Chondrocyte (in vitro differentiated cells): ENCODE results near the gene NRXN3. TPM values are rescaled to one million over a fixed set of nuclear protein-coding genes. Genes with fewer than 3 reads are reported as not detected.

Experiments used
- DNase-seq: peaks from one replicate; pipeline ENCODE4 v3.0.0; 2021; ENCODE audit warnings: mixed read lengths, low spot score
- H3K27ac Mint-ChIP-seq: one replicate; pipeline ENCODE4 v1.8.0; 2021; ENCODE audit warnings: mild to moderate bottlenecking, moderate library complexity, mixed read lengths; ENCODE audit not compliant: unreplicated experiment
- H3K27me3 Mint-ChIP-seq: 2 replicates; pipeline ENCODE4 v1.8.0; 2021; ENCODE audit warnings: low read depth, mixed read lengths
- H3K36me3 Mint-ChIP-seq: 2 replicates; pipeline ENCODE4 v1.8.0; 2021; ENCODE audit warnings: low read depth, mixed read lengths
- H3K4me1 Mint-ChIP-seq: 2 replicates; pipeline ENCODE4 v1.8.0; 2021; ENCODE audit warnings: low read depth, mild to moderate bottlenecking, mixed read lengths
- H3K4me3 Mint-ChIP-seq: one replicate; pipeline ENCODE4 v1.8.0; 2021; ENCODE audit warnings: mild to moderate bottlenecking, moderate library complexity, mixed read lengths; ENCODE audit not compliant: unreplicated experiment
- H3K9me3 Mint-ChIP-seq: 2 replicates; pipeline ENCODE4 v1.8.0; 2021; ENCODE audit warnings: low read depth, mixed read lengths
- total RNA-seq: library from RNA; stranded (reverse); gene quantifications from 3 replicates; pipeline ENCODE4 v1.2.1, GENCODE V29; 2021
- TF ChIP-seq, protein P1 (sequence below): fragments of 200-600 bp; sonication (generic); IDR thresholded peaks from 2 replicates; pipeline ENCODE4 v1.5.0; 2021; ENCODE audit warnings: antibody characterized with exemption, mild to moderate bottlenecking, moderate library complexity

NRXN3 gene
- total RNA-seq, 1 donor from 2014 or later, result 7.9 TPM

- no peak overlapping the region for H3K27ac Mint-ChIP-seq
- no peak overlapping the region for H3K4me3 Mint-ChIP-seq
- H3K9me3 Mint-ChIP-seq, result peaks cover 8% of the 10 kb centered on the region
- peaks cover 6% of the 10 kb centered on the region for H3K27me3 Mint-ChIP-seq
- TF ChIP-seq, protein P1, sequence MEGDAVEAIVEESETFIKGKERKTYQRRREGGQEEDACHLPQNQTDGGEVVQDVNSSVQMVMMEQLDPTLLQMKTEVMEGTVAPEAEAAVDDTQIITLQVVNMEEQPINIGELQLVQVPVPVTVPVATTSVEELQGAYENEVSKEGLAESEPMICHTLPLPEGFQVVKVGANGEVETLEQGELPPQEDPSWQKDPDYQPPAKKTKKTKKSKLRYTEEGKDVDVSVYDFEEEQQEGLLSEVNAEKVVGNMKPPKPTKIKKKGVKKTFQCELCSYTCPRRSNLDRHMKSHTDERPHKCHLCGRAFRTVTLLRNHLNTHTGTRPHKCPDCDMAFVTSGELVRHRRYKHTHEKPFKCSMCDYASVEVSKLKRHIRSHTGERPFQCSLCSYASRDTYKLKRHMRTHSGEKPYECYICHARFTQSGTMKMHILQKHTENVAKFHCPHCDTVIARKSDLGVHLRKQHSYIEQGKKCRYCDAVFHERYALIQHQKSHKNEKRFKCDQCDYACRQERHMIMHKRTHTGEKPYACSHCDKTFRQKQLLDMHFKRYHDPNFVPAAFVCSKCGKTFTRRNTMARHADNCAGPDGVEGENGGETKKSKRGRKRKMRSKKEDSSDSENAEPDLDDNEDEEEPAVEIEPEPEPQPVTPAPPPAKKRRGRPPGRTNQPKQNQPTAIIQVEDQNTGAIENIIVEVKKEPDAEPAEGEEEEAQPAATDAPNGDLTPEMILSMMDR, result no peak
- DNase-seq, result no peak
- no peaks in the 10 kb centered on the region for H3K36me3 Mint-ChIP-seq
- no peaks in the 10 kb centered on the region for H3K4me1 Mint-ChIP-seq
Observed at GRCh38 chr14:78653173-78653572, 483.0 kb downstream of the NRXN3 start.

GRCh38 chr14:78657451-78657850 lies 487.3 kb downstream of the NRXN3 start:
- Mint-ChIP-seq H3K27ac (no peak overlapping the region), H3K27me3 (peaks cover 6% of the 10 kb centered on the region), H3K36me3 (no peaks in the 10 kb centered on the region), H3K9me3 (peaks cover 6% of the 10 kb centered on the region), H3K4me1 (no peaks in the 10 kb centered on the region), H3K4me3 (no peak overlapping the region)
- no peak for DNase-seq
- TF ChIP-seq, protein P1, result no peak

DNA sequence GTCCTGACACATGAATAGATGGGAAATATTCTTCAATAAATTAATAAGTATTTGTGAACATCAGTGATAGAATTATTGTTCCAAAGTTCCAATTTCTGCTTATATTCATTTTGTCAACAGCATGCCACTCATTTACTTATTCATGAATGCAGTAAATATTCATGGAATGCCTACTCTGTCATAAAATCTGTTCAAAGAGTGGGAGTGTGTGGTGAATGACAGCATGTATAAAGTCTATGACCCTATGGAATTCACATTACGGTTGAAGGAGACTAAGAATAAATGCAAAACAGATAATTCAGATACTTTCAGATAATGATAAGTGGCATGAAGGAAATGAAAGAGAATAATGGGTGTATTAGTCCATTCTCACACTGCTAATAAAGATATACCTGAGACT lies 494.7 kb downstream of the NRXN3 start:
- DNase-seq, result no peak
- peaks cover 18% of the 10 kb centered on the region for H3K27me3 Mint-ChIP-seq
- no peaks in the 10 kb centered on the region for H3K4me1 Mint-ChIP-seq
- H3K27ac Mint-ChIP-seq, result no peak overlapping the region
- no peaks in the 10 kb centered on the region for H3K36me3 Mint-ChIP-seq
- no peaks in the 10 kb centered on the region for H3K9me3 Mint-ChIP-seq
- TF ChIP-seq, protein P1, result no peak
- no peak overlapping the region for H3K4me3 Mint-ChIP-seq

DNA sequence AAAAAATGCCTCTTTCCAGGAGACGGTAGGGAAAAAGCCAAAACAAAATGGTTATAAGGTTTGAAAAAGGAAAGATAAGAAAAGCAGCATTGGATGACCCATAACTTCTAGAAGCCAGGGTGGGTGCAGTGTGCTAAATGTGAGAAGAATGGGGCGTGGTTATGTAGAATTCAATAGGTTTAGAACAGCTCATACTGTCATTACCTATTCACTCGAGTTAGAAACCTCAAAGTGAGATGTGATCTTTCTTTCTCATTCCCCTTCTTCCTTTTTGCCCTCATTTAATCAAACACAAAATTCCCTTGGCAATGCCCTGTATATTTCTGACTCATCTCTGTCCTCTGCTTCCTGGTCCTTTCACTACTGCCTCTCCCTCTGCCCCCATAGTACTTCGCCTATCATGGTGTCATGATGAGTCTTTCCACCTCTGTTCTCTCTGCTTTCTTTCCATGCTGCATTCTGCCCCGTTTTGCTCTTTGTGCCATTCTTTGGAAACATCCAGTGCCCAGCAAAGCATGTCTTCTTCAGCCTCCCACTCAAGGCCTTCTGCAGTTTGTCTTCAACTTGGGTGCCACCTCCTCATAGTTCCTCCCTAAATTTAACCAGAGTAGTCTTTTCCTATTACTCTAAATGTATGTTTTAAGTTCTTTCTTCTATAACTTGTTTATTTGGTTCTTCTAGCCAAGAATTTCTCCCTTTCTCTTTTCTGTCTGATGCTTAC lies 496.3 kb downstream of the NRXN3 start:
- no peak overlapping the region for H3K4me3 Mint-ChIP-seq
- H3K27ac Mint-ChIP-seq, result no peak overlapping the region
- H3K9me3 Mint-ChIP-seq, result no peaks in the 10 kb centered on the region
- H3K27me3 Mint-ChIP-seq, result peaks cover 17% of the 10 kb centered on the region
- DNase-seq, result no peak
- TF ChIP-seq, protein P1, result no peak
- no peaks in the 10 kb centered on the region for H3K36me3 Mint-ChIP-seq
- no peaks in the 10 kb centered on the region for H3K4me1 Mint-ChIP-seq

- no peaks in the 10 kb centered on the region for H3K36me3 Mint-ChIP-seq
- H3K4me3 Mint-ChIP-seq, result no peak overlapping the region
- H3K9me3 Mint-ChIP-seq, result no peaks in the 10 kb centered on the region
- no peak overlapping the region for H3K27ac Mint-ChIP-seq
- no peak for DNase-seq
- H3K27me3 Mint-ChIP-seq, result peaks cover 17% of the 10 kb centered on the region
- TF ChIP-seq, protein P1, result no peak
- H3K4me1 Mint-ChIP-seq, result no peaks in the 10 kb centered on the region
Observed at GRCh38 chr14:78667141-78667540, 497.0 kb downstream of the NRXN3 start.
